ENCODE data around the gene PAQR4. TPM values are rescaled to one million over a fixed set of nuclear protein-coding genes. Genes with fewer than 3 reads are reported as not detected.

The PAQR4 gene
- polyA plus RNA-seq, 2 of the 4 experiments (the other 2 are of a cell fraction): 8.0 to 18.6 TPM

- no peak for ATAC-seq
- Histone ChIP-seq H3K4me1 (peaks cover 11% of the 10 kb centered on the region), H3K4me2 (no peak overlapping the region), H3K4me3 (no peak overlapping the region), H3K9me3 (no peaks in the 10 kb centered on the region), H3K27ac (no peak overlapping the region)
- no peak for FAIRE-seq
- no peak for DNase-seq (ENCODE audit: low read depth in 1 of 2, low spot score in 1 of 2)
- WGBS (ENCODE audit: missing lambda C conversion rate): 56% methylated on average over 15 of the region's 26 CpGs
- ChIA-PET CTCF (interaction anchor here (0.7 to 1.2 kb wide), 2 partner anchors 28 to 36 kb away, joined by 3 to 4 read pairs; no protein-coding TSS in a partner anchor), POLR2A (no interaction called here)
- TF ChIP-seq NFE2L2 (conservative IDR thresholded peaks at IDR 0.05; ENCODE audit: low read length) (no peak), RAD21 (conservative IDR thresholded peaks at IDR 0.05 in 1 of 2, IDR thresholded peaks at IDR 0.05 in 1 of 2) (no peak), NPAS2 (CRISPR knock-in tag; IDR thresholded peaks at IDR 0.05; ENCODE audit: borderline replicate concordance) (no peak), ZSCAN20 (CRISPR knock-in tag; IDR thresholded peaks at IDR 0.05) (no peak), PHF8 (IDR thresholded peaks at IDR 0.05; ENCODE audit: borderline replicate concordance, low read depth) (no peak), HOXB13 (CRISPR knock-in tag; IDR thresholded peaks at IDR 0.05; ENCODE audit: low read depth) (no peak), USF2 (IDR thresholded peaks at IDR 0.05) (no peak), MAX (IDR thresholded peaks at IDR 0.05) (no peak), GATA3 (IDR thresholded peaks at IDR 0.05; ENCODE audit: borderline replicate concordance) (no peak)
These were observed 14.3 kb upstream of the PAQR4 start for GRCh38 chr16:2954656-2955381.

GRCh38 chr16:2955438-2955778 lies 13.7 kb upstream of the PAQR4 start:
- Histone ChIP-seq H3K9me3 (no peaks in the 10 kb centered on the region), H3K4me2 (no peak overlapping the region), H3K27ac (no peak overlapping the region), H3K4me3 (no peak overlapping the region), H3K4me1 (peaks cover 11% of the 10 kb centered on the region)
- 85% methylated on average over 7 of the region's 10 CpGs for WGBS (ENCODE audit: missing lambda C conversion rate)
- ChIA-PET CTCF (interaction anchor here (0.7 kb wide), 1 partner anchor 28 kb away, joined by 3 read pairs; no protein-coding TSS in a partner anchor), POLR2A (no interaction called here)
- DNase-seq (ENCODE audit: low read depth in 1 of 2, low spot score in 1 of 2) (no peak), ATAC-seq (no peak), FAIRE-seq (no peak)
- TF ChIP-seq ZC3H11A (IDR thresholded peaks at IDR 0.05) (no peak), TFCP2L1 (CRISPR knock-in tag; IDR thresholded peaks at IDR 0.05) (no peak), USF2 (IDR thresholded peaks at IDR 0.05) (no peak), E2F6 (IDR thresholded peaks at IDR 0.05; ENCODE audit: borderline replicate concordance, low read depth) (no peak), RARB (CRISPR knock-in tag; IDR thresholded peaks at IDR 0.05) (no peak), MAX (IDR thresholded peaks at IDR 0.05) (no peak), ZNF302 (CRISPR knock-in tag; IDR thresholded peaks at IDR 0.05) (no peak), HDAC2 (IDR thresholded peaks at IDR 0.05) (no peak), ZFP36 (IDR thresholded peaks at IDR 0.05; ENCODE audit: borderline replicate concordance, partially characterized antibody) (no peak), CHD4 (IDR thresholded peaks at IDR 0.05; ENCODE audit: borderline replicate concordance) (no peak), NR3C1 (IDR thresholded peaks at IDR 0.05) (no peak), EHMT2 (IDR thresholded peaks at IDR 0.05; ENCODE audit: low read depth) (no peak), KDM5A (IDR thresholded peaks at IDR 0.05) (no peak), NFE2L2 (conservative IDR thresholded peaks at IDR 0.05; ENCODE audit: low read length) (no peak), MAFK (IDR thresholded peaks at IDR 0.05; ENCODE audit: partially characterized antibody) (no peak), POLR2AphosphoS2 (conservative IDR thresholded peaks at IDR 0.05; ENCODE audit: low read length) (no peak), NPAS2 (CRISPR knock-in tag; IDR thresholded peaks at IDR 0.05; ENCODE audit: borderline replicate concordance) (no peak), HEYL (CRISPR knock-in tag; IDR thresholded peaks at IDR 0.05) (no peak), CTCF (IDR thresholded peaks at IDR 0.05) (no peak)
